Thyroid gland (tissue), 4 donors: Measurements from ENCODE around the gene SUGCT.

Source experiments
- CTCF ChIP-seq, 6 experiments: fragments of 200-600 bp in 3 of 6; fragments of 450-650 bp in 3 of 6; sonication (generic) in 3 of 6; IDR thresholded peaks; one replicate each; pipeline ENCODE4 v1.5.1; 2016 to 2019; ENCODE audit warnings: antibody characterized with exemption in 6 of 6, mild to moderate bottlenecking in 2 of 6, inconsistent platforms in 1 of 6, moderate library complexity in 1 of 6
- POLR2A ChIP-seq, 2 donors: fragments of 450-650 bp; IDR thresholded peaks; one replicate each; pipeline ENCODE4 v1.6.1; 2017; ENCODE audit warnings: antibody characterized with exemption in 2 of 2, mild to moderate bottlenecking in 2 of 2, moderate library complexity in 1 of 2

DNA sequence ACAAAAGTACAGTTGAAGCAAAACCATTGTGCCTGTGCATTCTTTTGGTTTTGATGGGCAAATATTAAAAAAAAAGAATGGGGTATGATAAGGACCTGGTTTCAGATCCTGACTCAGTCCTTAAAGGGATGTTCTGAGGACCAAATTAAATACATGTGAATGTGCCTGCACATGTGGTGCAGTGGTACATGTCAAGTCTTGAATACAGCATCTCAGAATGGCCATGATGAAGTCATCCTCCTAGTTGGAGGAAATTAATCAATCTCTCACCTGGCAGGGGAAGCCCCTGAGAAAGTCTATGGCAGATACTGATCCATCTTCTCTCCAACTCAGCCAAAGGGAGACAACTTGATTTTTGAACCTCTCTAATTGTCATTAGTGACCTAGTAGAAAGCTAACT lies 207.0 kb downstream of the SUGCT start:
- TF ChIP-seq CTCF (IDR thresholded peaks at IDR 0.05) (no peak), POLR2A (IDR thresholded peaks at IDR 0.05) (no peak)
